Fibroblast of skin of abdomen (primary cell): ENCODE results near the gene PRKCE.
"Not testable (repeated sequence)": the region's sequence is repeated elsewhere in the genome, so short reads cannot be mapped to it uniquely, and the experiment has no call there.

Source experiments
- DNase-seq: peaks from one replicate; pipeline ENCODE4 v3.0.0-alpha.2; 2013

The PRKCE gene

GRCh38 chr2:45699032-45699658 is 47.7 kb downstream of the PRKCE start:
- DNase-seq, result peak; percentile 78

GRCh38 chr2:45700407-45701013 is 49.0 kb downstream of the PRKCE start:
- no peak for DNase-seq

- DNase-seq, result no peak
Observed at GRCh38 chr2:45705233-45705632, 53.8 kb downstream of the PRKCE start.

GRCh38 chr2:45706033-45706432 is 54.6 kb downstream of the PRKCE start:
- DNase-seq, result peak; percentile 58

GRCh38 chr2:45707006-45707405 is 55.5 kb downstream of the PRKCE start:
- DNase-seq, result no peak

- no peak for DNase-seq
Observed at GRCh38 chr2:45707661-45708060, 56.2 kb downstream of the PRKCE start.

GRCh38 chr2:45708501-45708900 is 57.0 kb downstream of the PRKCE start:
- no peak for DNase-seq

- no peak for DNase-seq
Observed at GRCh38 chr2:45709137-45709536, 57.7 kb downstream of the PRKCE start.

GRCh38 chr2:45710468-45710867 is 59.0 kb downstream of the PRKCE start:
- no peak for DNase-seq

- DNase-seq, result no peak
Observed at GRCh38 chr2:45711224-45711623, 59.7 kb downstream of the PRKCE start.

- DNase-seq, result no peak
Observed at GRCh38 chr2:45712570-45712969, 61.1 kb downstream of the PRKCE start.

GRCh38 chr2:45713136-45713535 is 61.7 kb downstream of the PRKCE start:
- DNase-seq, result no peak

- no peak for DNase-seq
Observed at GRCh38 chr2:45713591-45713990, 62.1 kb downstream of the PRKCE start.

GRCh38 chr2:45714679-45715078 is 63.2 kb downstream of the PRKCE start:
- no peak for DNase-seq

GRCh38 chr2:45715601-45716379 is 64.3 kb downstream of the PRKCE start:
- DNase-seq, result no peak

GRCh38 chr2:45716432-45716831 is 65.0 kb downstream of the PRKCE start:
- not testable (repeated sequence) for DNase-seq

GRCh38 chr2:45716915-45717314 is 65.4 kb downstream of the PRKCE start:
- DNase-seq, result no peak

- no peak for DNase-seq
Observed at GRCh38 chr2:45720210-45720609, 68.7 kb downstream of the PRKCE start.

GRCh38 chr2:45721150-45721549 is 69.7 kb downstream of the PRKCE start:
- DNase-seq, result no peak

GRCh38 chr2:45722477-45722876 is 71.0 kb downstream of the PRKCE start:
- DNase-seq, result no peak

GRCh38 chr2:45723857-45724256 is 72.4 kb downstream of the PRKCE start:
- DNase-seq, result no peak

- no peak for DNase-seq
Observed at GRCh38 chr2:45724335-45724734, 72.9 kb downstream of the PRKCE start.

GRCh38 chr2:45725731-45726130 is 74.3 kb downstream of the PRKCE start:
- no peak for DNase-seq

- no peak for DNase-seq
Observed at GRCh38 chr2:45726188-45726587, 74.7 kb downstream of the PRKCE start.
